ENCODE data around the gene IL20RB. TPM values are rescaled to one million over a fixed set of nuclear protein-coding genes. Genes with fewer than 3 reads are reported as not detected.

IL20RB gene
- total and polyA plus RNA-seq, 4 donors: 0.14 to 1.3 (median 0.33) TPM

DNA sequence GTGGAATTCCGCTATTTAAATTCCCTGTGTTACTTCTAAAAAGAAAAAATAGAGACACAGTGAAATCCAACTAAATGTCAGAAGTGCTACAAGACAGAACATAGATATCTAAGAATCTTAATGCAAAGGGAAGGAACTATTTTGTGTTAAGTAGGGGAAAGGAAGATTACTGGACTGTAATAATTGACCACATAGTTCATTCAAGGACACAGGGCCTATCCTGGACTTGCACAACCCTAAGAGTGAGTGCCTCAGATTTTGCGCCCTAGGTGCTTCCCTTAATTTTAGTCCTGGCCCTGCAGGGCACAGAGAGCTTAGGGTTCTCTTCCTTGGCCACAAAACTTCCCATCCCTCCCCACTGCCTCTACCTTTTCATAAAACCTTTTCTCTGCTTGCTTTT lies 3.5 kb upstream of the IL20RB start:
- no peak for DNase-seq (ENCODE audit: low spot score)
- no peak overlapping the region for H3K27ac ChIP-seq (ENCODE audit: low read depth in 1 of 2, low read length in 2 of 2)
- no peaks in the 10 kb centered on the region for H3K27me3 ChIP-seq (ENCODE audit: control insufficient read depth in 4 of 4, insufficient read depth in 4 of 4, low read length in 3 of 4)
- peaks cover 0 to 15% (median 5%) of the 10 kb centered on the region in 4 donors for H3K4me1 ChIP-seq (ENCODE audit: control insufficient read depth in 4 of 4, insufficient read depth in 4 of 4, low read length in 3 of 4)
- TF ChIP-seq, protein P1, sequence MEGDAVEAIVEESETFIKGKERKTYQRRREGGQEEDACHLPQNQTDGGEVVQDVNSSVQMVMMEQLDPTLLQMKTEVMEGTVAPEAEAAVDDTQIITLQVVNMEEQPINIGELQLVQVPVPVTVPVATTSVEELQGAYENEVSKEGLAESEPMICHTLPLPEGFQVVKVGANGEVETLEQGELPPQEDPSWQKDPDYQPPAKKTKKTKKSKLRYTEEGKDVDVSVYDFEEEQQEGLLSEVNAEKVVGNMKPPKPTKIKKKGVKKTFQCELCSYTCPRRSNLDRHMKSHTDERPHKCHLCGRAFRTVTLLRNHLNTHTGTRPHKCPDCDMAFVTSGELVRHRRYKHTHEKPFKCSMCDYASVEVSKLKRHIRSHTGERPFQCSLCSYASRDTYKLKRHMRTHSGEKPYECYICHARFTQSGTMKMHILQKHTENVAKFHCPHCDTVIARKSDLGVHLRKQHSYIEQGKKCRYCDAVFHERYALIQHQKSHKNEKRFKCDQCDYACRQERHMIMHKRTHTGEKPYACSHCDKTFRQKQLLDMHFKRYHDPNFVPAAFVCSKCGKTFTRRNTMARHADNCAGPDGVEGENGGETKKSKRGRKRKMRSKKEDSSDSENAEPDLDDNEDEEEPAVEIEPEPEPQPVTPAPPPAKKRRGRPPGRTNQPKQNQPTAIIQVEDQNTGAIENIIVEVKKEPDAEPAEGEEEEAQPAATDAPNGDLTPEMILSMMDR (IDR thresholded peaks at IDR 0.05; ENCODE audit: low read depth, low read length, missing input control): no peak
- TF ChIP-seq TAF1 (conservative IDR thresholded peaks at IDR 0.05): no peak
- no peak for TF ChIP-seq GABPA (IDR thresholded peaks at IDR 0.05 in 1 of 2, conservative IDR thresholded peaks at IDR 0.05 in 1 of 2)
- peak; percentile 9 to 40 for TF ChIP-seq RXRA (IDR thresholded peaks at IDR 0.05)
- TF ChIP-seq YY1 (IDR thresholded peaks at IDR 0.05): no peak
- no peak for TF ChIP-seq NR2F2 (IDR thresholded peaks at IDR 0.05)
- 89% methylated on average over 2 of the region's 2 CpGs for WGBS
- no peaks in the 10 kb centered on the region for H3K36me3 ChIP-seq (ENCODE audit: control insufficient read depth in 4 of 4, insufficient read depth in 3 of 4, low read depth in 1 of 4, low read length in 3 of 4)
- no peak overlapping the region for H3K4me3 ChIP-seq (ENCODE audit: low read depth in 1 of 3, low read length in 3 of 3)
- no peak overlapping the region for H3K9ac ChIP-seq (ENCODE audit: low read depth in 1 of 2, low read length in 2 of 2)
- H3K9me3 ChIP-seq (ENCODE audit: control insufficient read depth in 4 of 4, low read length in 3 of 4): no peaks in the 10 kb centered on the region

DNA sequence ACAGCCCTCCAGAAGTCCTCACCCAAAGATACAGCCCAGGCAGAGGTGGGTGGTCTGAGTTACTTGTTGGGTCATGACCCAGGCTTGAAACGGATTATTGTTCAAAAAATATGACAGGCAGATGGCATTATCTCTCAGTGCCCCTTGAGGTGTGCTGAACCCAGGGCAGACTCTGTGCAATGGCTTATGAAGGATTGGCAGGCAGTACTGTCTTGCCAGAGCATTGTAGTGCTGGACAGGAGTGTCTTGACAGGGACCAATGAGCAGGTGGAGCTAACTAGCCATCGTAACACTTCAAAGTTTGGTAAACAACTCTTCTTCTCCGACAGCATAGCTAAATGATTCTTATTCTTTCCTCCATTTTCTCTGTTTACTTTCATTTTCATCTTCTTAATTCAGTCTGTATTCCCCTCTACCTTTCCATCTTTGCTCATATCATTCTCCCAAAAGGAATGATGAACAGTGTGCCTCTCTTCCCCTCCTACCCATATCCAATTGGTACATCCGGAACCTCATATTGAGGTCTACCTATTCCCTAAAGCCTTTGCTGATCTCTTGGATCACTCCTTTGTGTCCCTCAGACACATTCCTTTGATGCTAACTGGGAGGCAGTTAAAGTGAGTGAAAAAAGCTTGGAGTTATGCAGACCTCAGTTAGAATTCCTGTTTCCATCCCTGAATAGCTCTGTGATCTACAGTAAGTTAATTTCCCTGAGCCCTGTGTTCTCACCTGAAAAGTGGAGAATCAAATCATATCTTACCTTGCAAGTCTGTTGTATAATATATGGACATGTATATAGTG lies 2.6 kb upstream of the IL20RB start:
- Histone ChIP-seq H3K9me3 (ENCODE audit: control insufficient read depth in 4 of 4, low read length in 3 of 4) (no peaks in the 10 kb centered on the region), H3K36me3 (ENCODE audit: control insufficient read depth in 4 of 4, insufficient read depth in 3 of 4, low read depth in 1 of 4, low read length in 3 of 4) (no peaks in the 10 kb centered on the region), H3K9ac (ENCODE audit: low read depth in 1 of 2, low read length in 2 of 2) (no peak overlapping the region), H3K27me3 (ENCODE audit: control insufficient read depth in 4 of 4, insufficient read depth in 4 of 4, low read length in 3 of 4) (no peaks in the 10 kb centered on the region), H3K27ac (ENCODE audit: low read depth in 1 of 2, low read length in 2 of 2) (no peak overlapping the region), H3K4me1 (ENCODE audit: control insufficient read depth in 4 of 4, insufficient read depth in 4 of 4, low read length in 3 of 4) (peaks cover 0 to 15% (median 5%) of the 10 kb centered on the region in 4 donors), H3K4me3 (ENCODE audit: low read depth in 1 of 3, low read length in 3 of 3) (no peak overlapping the region)
- WGBS: 73% methylated on average over 4 of the region's 4 CpGs
- TF ChIP-seq SP1 (IDR thresholded peaks at IDR 0.05): no peak
- TF ChIP-seq, protein P2, sequence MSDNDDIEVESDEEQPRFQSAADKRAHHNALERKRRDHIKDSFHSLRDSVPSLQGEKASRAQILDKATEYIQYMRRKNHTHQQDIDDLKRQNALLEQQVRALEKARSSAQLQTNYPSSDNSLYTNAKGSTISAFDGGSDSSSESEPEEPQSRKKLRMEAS (IDR thresholded peaks at IDR 0.05): no peak
- TF ChIP-seq, protein P3, sequence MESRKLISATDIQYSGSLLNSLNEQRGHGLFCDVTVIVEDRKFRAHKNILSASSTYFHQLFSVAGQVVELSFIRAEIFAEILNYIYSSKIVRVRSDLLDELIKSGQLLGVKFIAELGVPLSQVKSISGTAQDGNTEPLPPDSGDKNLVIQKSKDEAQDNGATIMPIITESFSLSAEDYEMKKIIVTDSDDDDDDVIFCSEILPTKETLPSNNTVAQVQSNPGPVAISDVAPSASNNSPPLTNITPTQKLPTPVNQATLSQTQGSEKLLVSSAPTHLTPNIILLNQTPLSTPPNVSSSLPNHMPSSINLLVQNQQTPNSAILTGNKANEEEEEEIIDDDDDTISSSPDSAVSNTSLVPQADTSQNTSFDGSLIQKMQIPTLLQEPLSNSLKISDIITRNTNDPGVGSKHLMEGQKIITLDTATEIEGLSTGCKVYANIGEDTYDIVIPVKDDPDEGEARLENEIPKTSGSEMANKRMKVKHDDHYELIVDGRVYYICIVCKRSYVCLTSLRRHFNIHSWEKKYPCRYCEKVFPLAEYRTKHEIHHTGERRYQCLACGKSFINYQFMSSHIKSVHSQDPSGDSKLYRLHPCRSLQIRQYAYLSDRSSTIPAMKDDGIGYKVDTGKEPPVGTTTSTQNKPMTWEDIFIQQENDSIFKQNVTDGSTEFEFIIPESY (IDR thresholded peaks at IDR 0.05): no peak
- no peak for TF ChIP-seq FOXA1 (IDR thresholded peaks at IDR 0.05)
- no peak for TF ChIP-seq RAD21 (IDR thresholded peaks at IDR 0.05)
- no peak for TF ChIP-seq GABPA (IDR thresholded peaks at IDR 0.05 in 1 of 2, conservative IDR thresholded peaks at IDR 0.05 in 1 of 2)
- no peak for TF ChIP-seq RXRA (IDR thresholded peaks at IDR 0.05)
- no peak for TF ChIP-seq TAF1 (conservative IDR thresholded peaks at IDR 0.05)
- no peak for TF ChIP-seq HNF4A (conservative IDR thresholded peaks at IDR 0.05)
- TF ChIP-seq, protein P4, sequence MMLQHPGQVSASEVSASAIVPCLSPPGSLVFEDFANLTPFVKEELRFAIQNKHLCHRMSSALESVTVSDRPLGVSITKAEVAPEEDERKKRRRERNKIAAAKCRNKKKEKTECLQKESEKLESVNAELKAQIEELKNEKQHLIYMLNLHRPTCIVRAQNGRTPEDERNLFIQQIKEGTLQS (IDR thresholded peaks at IDR 0.05): no peak
- TF ChIP-seq, protein P5, sequence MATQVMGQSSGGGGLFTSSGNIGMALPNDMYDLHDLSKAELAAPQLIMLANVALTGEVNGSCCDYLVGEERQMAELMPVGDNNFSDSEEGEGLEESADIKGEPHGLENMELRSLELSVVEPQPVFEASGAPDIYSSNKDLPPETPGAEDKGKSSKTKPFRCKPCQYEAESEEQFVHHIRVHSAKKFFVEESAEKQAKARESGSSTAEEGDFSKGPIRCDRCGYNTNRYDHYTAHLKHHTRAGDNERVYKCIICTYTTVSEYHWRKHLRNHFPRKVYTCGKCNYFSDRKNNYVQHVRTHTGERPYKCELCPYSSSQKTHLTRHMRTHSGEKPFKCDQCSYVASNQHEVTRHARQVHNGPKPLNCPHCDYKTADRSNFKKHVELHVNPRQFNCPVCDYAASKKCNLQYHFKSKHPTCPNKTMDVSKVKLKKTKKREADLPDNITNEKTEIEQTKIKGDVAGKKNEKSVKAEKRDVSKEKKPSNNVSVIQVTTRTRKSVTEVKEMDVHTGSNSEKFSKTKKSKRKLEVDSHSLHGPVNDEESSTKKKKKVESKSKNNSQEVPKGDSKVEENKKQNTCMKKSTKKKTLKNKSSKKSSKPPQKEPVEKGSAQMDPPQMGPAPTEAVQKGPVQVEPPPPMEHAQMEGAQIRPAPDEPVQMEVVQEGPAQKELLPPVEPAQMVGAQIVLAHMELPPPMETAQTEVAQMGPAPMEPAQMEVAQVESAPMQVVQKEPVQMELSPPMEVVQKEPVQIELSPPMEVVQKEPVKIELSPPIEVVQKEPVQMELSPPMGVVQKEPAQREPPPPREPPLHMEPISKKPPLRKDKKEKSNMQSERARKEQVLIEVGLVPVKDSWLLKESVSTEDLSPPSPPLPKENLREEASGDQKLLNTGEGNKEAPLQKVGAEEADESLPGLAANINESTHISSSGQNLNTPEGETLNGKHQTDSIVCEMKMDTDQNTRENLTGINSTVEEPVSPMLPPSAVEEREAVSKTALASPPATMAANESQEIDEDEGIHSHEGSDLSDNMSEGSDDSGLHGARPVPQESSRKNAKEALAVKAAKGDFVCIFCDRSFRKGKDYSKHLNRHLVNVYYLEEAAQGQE (IDR thresholded peaks at IDR 0.05): no peak
- no peak for TF ChIP-seq YY1 (IDR thresholded peaks at IDR 0.05)
- TF ChIP-seq HNF4G (IDR thresholded peaks at IDR 0.05): no peak
- TF ChIP-seq, protein P1 (IDR thresholded peaks at IDR 0.05; ENCODE audit: low read depth, low read length, missing input control): no peak
- DNase-seq (ENCODE audit: low spot score): no peak
